Endodermal cell (in vitro differentiated cells): ENCODE results near the gene PPP1R9A. TPM values are rescaled to one million over a fixed set of nuclear protein-coding genes. Genes with fewer than 3 reads are reported as not detected.

Source experiments
- DNase-seq: peaks from one replicate; pipeline ENCODE4 v3.0.0-alpha.2; 2017
- H3K27ac ChIP-seq: 2 replicates; pipeline ENCODE4 v1.5.1; 2013; ENCODE audit warnings: mild to moderate bottlenecking, low read depth, low read length, moderate library complexity
- H3K27me3 ChIP-seq: 2 replicates; pipeline ENCODE4 v1.6.1; 2013; ENCODE audit warnings: mild to moderate bottlenecking, low read length, moderate library complexity; ENCODE audit not compliant: insufficient read depth, control insufficient read depth, poor library complexity, severe bottlenecking
- H3K36me3 ChIP-seq: 2 replicates; pipeline ENCODE4 v1.7.0; 2013; ENCODE audit warnings: mild to moderate bottlenecking, low read length, moderate library complexity; ENCODE audit not compliant: control insufficient read depth, insufficient read depth
- H3K4me1 ChIP-seq: one replicate; pipeline ENCODE4 v1.7.0; 2013; ENCODE audit warnings: low read length; ENCODE audit not compliant: control insufficient read depth, insufficient read depth
- H3K4me3 ChIP-seq: 2 replicates; pipeline ENCODE4 v1.5.1; 2013; ENCODE audit warnings: mild to moderate bottlenecking, low read length, moderate library complexity
- H3K9ac ChIP-seq: 2 replicates; pipeline ENCODE4 v1.6.1; 2013; ENCODE audit warnings: mild to moderate bottlenecking, low read length, moderate library complexity; ENCODE audit not compliant: poor library complexity, severe bottlenecking; ENCODE audit errors: extremely low read depth
- H3K9me3 ChIP-seq: 2 replicates; pipeline ENCODE4 v1.6.1; 2013; ENCODE audit warnings: mild to moderate bottlenecking, low read length, moderate library complexity; ENCODE audit not compliant: control insufficient read depth
- H3K27ac Mint-ChIP-seq: 2 replicates; pipeline ENCODE4 v1.8.0; 2020; ENCODE audit warnings: mixed read lengths
- H3K27me3 Mint-ChIP-seq: 2 replicates; pipeline ENCODE4 v1.8.0; 2021; ENCODE audit warnings: mild to moderate bottlenecking, mixed read lengths; ENCODE audit not compliant: insufficient read depth
- H3K36me3 Mint-ChIP-seq: 2 replicates; pipeline ENCODE4 v1.8.0; 2020; ENCODE audit warnings: low read depth, mixed read lengths
- H3K4me1 Mint-ChIP-seq: 2 replicates; pipeline ENCODE4 v1.8.0; 2020; ENCODE audit warnings: mixed read lengths
- H3K4me3 Mint-ChIP-seq: 2 replicates; pipeline ENCODE4 v1.8.0; 2020; ENCODE audit warnings: mild to moderate bottlenecking, moderate library complexity, mixed read lengths
- H3K9me3 Mint-ChIP-seq: 2 replicates; pipeline ENCODE4 v1.8.0; 2020; ENCODE audit warnings: mild to moderate bottlenecking, mixed read lengths
- WGBS, 2 experiments: methylation state at CpG; one replicate each; pipeline versions ENCODE4 v1.1.5 to v1.1.7; 2013; ENCODE audit warnings: missing lambda C conversion rate in 2 of 2, mixed read lengths in 1 of 2; ENCODE audit not compliant: insufficient coverage in 1 of 2, insufficient read length in 1 of 2; 5-methylcytosine and 5-hydroxymethylcytosine counted together
- total RNA-seq, 2 donors: library from RNA; stranded (reverse); fragmentation: NEBNext Ultra II Directional in 1 of 2; extraction: Animal tissue kit (Norgen Biotek cat#: 25700) in 1 of 2; gene quantifications; 2 replicates in 1 of 2; 3 replicates in 1 of 2; pipeline ENCODE4 v1.2.1, GENCODE V29; 2021
- TF ChIP-seq, protein P1 (sequence below): fragments of 200-600 bp; sonication (generic); conservative IDR thresholded peaks from 2 replicates; pipeline ENCODE4 v1.5.0; 2021; ENCODE audit warnings: antibody characterized with exemption, mild to moderate bottlenecking

PPP1R9A gene
- total RNA-seq, 2 donors from 2014 or later, result 38.7 to 39.4 TPM

DNA sequence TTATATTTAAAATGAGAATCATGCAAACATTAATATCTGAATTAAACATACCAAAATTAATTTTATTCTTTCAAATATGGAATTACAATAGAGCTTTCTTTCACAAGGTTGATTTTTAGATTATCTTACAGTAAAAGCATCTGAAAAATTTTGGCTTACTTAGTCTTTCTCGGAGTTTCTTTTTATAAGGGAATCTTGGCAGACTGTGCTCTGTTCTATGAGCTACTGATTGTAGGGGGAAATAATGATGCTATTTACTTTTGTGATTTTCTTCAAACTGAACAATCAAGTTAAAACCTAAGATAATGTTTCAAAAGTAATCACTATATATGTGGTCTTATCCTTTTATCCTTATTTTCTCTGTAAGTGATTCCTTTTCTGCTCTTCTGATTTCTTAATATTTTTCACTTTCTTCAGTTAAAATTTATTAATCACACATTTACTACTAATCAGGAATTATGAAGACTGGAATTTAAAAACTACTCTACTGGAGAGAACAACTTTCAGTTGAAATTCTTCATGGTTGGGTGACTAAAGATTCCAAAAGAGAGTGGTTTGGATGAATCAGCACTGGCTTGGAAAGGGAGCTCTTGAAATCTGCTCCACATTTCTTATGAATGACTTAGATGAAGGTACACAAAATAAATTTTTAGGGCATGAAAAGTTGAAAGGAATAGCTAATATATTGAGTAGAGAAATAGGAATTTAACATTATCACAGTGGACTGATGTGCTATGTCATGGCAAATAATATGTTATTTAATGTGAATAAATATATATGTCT is 103.9 kb downstream of the PPP1R9A start:
- Histone ChIP-seq H3K4me1 (no peaks in the 10 kb centered on the region), H3K4me3 (no peak overlapping the region), H3K9ac (no peak overlapping the region), H3K36me3 (no peaks in the 10 kb centered on the region), H3K9me3 (no peaks in the 10 kb centered on the region), H3K27me3 (no peaks in the 10 kb centered on the region), H3K27ac (no peak overlapping the region)
- H3K27ac Mint-ChIP-seq, result no peak overlapping the region
- H3K4me3 Mint-ChIP-seq, result no peak overlapping the region
- no peaks in the 10 kb centered on the region for H3K36me3 Mint-ChIP-seq
- H3K4me1 Mint-ChIP-seq, result peaks cover 1% of the 10 kb centered on the region
- no peak for DNase-seq
- TF ChIP-seq, protein P1, sequence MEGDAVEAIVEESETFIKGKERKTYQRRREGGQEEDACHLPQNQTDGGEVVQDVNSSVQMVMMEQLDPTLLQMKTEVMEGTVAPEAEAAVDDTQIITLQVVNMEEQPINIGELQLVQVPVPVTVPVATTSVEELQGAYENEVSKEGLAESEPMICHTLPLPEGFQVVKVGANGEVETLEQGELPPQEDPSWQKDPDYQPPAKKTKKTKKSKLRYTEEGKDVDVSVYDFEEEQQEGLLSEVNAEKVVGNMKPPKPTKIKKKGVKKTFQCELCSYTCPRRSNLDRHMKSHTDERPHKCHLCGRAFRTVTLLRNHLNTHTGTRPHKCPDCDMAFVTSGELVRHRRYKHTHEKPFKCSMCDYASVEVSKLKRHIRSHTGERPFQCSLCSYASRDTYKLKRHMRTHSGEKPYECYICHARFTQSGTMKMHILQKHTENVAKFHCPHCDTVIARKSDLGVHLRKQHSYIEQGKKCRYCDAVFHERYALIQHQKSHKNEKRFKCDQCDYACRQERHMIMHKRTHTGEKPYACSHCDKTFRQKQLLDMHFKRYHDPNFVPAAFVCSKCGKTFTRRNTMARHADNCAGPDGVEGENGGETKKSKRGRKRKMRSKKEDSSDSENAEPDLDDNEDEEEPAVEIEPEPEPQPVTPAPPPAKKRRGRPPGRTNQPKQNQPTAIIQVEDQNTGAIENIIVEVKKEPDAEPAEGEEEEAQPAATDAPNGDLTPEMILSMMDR, result no peak
- H3K9me3 Mint-ChIP-seq, result peaks cover 2% of the 10 kb centered on the region
- 77% methylated on average over 1 of the region's 1 CpG; no CpG with 5 or more reads in 1 of the 2 experiments for WGBS, 2 experiments
- no peaks in the 10 kb centered on the region for H3K27me3 Mint-ChIP-seq

DNA sequence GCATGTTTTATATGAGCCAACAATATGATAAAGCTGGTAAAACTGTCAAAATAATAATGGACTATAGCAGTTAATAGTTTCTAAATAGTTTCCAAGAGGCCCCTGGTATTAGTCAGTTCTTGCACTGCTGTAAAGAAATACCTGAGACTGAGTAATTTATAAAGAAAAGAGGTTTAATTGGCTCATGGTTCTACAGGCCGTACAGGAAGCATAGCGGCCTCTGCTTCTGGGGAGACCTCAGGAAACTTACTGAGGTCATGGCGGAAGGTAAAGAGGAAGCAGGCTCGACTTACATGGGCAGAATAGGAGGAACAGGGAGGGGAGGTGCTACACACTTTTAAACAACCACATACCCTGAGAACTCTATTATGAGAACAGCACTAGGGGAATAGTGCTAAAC is 104.6 kb downstream of the PPP1R9A start:
- Histone ChIP-seq H3K4me3 (no peak overlapping the region), H3K27me3 (no peaks in the 10 kb centered on the region), H3K4me1 (no peaks in the 10 kb centered on the region), H3K27ac (no peak overlapping the region), H3K9me3 (no peaks in the 10 kb centered on the region), H3K9ac (no peak overlapping the region), H3K36me3 (no peaks in the 10 kb centered on the region)
- TF ChIP-seq, protein P1, result no peak
- no peak for DNase-seq
- 42 to 65% methylated on average over 2 to 4 of the region's 4 CpGs for WGBS, 2 experiments
- Mint-ChIP-seq H3K27ac (no peak overlapping the region), H3K9me3 (peaks cover 2% of the 10 kb centered on the region), H3K27me3 (no peaks in the 10 kb centered on the region), H3K36me3 (no peaks in the 10 kb centered on the region), H3K4me3 (no peak overlapping the region), H3K4me1 (peaks cover 1% of the 10 kb centered on the region)

DNA sequence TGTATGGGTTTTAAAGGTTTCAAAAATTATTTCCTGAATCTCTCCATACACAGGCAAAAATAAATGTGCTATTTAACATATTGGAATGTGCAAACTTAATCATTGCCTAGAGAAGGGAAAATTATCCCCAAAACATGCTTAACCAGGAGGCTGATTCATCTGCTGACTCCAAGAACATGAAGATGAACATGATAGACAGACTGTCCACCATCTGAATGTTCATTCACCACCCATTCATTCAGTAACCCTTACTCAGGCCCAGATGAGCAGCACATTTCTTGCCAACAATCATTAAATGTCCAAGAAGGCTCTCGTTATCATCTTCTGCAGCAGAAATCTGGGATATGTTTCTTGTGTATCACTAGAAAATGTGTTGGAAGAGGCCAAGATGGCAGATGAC is 110.6 kb downstream of the PPP1R9A start:
- Histone ChIP-seq H3K36me3 (no peaks in the 10 kb centered on the region), H3K27ac (no peak overlapping the region), H3K4me1 (no peaks in the 10 kb centered on the region), H3K4me3 (no peak overlapping the region), H3K9me3 (no peaks in the 10 kb centered on the region), H3K9ac (no peak overlapping the region), H3K27me3 (no peaks in the 10 kb centered on the region)
- H3K27ac Mint-ChIP-seq, result no peak overlapping the region
- H3K36me3 Mint-ChIP-seq, result peaks cover 14% of the 10 kb centered on the region
- no peak for DNase-seq
- no peaks in the 10 kb centered on the region for H3K4me1 Mint-ChIP-seq
- WGBS, 2 experiments, result 100% methylated on average over 1 of the region's 1 CpG
- H3K9me3 Mint-ChIP-seq, result peaks cover 20% of the 10 kb centered on the region
- TF ChIP-seq, protein P1, result no peak
- no peak overlapping the region for H3K4me3 Mint-ChIP-seq
- no peaks in the 10 kb centered on the region for H3K27me3 Mint-ChIP-seq
